Trophoblast cell (in vitro differentiated cells and primary cell): ENCODE data around the gene DNAJB5.

Source experiments
- DNase-seq, 2 donors: peaks; one replicate each; pipeline ENCODE4 v3.0.0-alpha.2; 2016
- H2AFZ ChIP-seq: 2 replicates; pipeline ENCODE4 v1.6.1; 2013; ENCODE audit warnings: low read length, moderate library complexity, mild to moderate bottlenecking; ENCODE audit not compliant: insufficient read depth, poor library complexity
- H2AK5ac ChIP-seq: 2 replicates; pipeline ENCODE4 v1.6.1; 2013; ENCODE audit warnings: mild to moderate bottlenecking, low read length
- H2BK120ac ChIP-seq: 2 replicates; pipeline ENCODE4 v1.6.1; 2013; ENCODE audit warnings: low read length, mild to moderate bottlenecking, moderate library complexity; ENCODE audit not compliant: insufficient read depth, poor library complexity
- H2BK12ac ChIP-seq: 2 replicates; pipeline ENCODE4 v1.6.1; 2013; ENCODE audit warnings: mild to moderate bottlenecking, low read length, moderate library complexity
- H2BK5ac ChIP-seq: 2 replicates; pipeline ENCODE4 v1.6.1; 2013; ENCODE audit warnings: low read length, low read depth, moderate library complexity, mild to moderate bottlenecking; ENCODE audit not compliant: poor library complexity
- H3K14ac ChIP-seq: 2 replicates; pipeline ENCODE4 v1.6.1; 2013; ENCODE audit warnings: mild to moderate bottlenecking, low read length
- H3K18ac ChIP-seq: 2 replicates; pipeline ENCODE4 v1.6.1; 2013; ENCODE audit warnings: mild to moderate bottlenecking, low read length
- H3K23ac ChIP-seq: 2 replicates; pipeline ENCODE4 v1.6.1; 2013; ENCODE audit warnings: low read length
- H3K27ac ChIP-seq: 2 replicates; pipeline ENCODE4 v1.5.1; 2013; ENCODE audit warnings: low read depth, mild to moderate bottlenecking, inconsistent platforms, low read length, moderate library complexity
- H3K27me3 ChIP-seq: 2 replicates; pipeline ENCODE4 v1.6.1; 2013; ENCODE audit warnings: inconsistent platforms, mild to moderate bottlenecking, low read length, moderate library complexity; ENCODE audit not compliant: insufficient read depth
- H3K36me3 ChIP-seq, 2 experiments: 1 replicate in 1 of 2; 2 replicates in 1 of 2; pipeline ENCODE4 v1.6.1; 2013; ENCODE audit warnings: low read length in 2 of 2, mild to moderate bottlenecking in 2 of 2, moderate library complexity in 1 of 2; ENCODE audit not compliant: insufficient read depth in 2 of 2, control insufficient read depth in 1 of 2
- H3K4ac ChIP-seq: 2 replicates; pipeline ENCODE4 v1.6.1; 2013; ENCODE audit warnings: low read depth, mild to moderate bottlenecking, low read length, moderate library complexity
- H3K4me1 ChIP-seq, 2 experiments: 1 replicate in 1 of 2; 2 replicates in 1 of 2; pipeline ENCODE4 v1.6.1; 2013; ENCODE audit warnings: low read length in 2 of 2, mild to moderate bottlenecking in 2 of 2, moderate library complexity in 1 of 2; ENCODE audit not compliant: insufficient read depth in 2 of 2, control insufficient read depth in 1 of 2
- H3K4me2 ChIP-seq: 2 replicates; pipeline ENCODE4 v1.6.1; 2013; ENCODE audit warnings: inconsistent platforms, mild to moderate bottlenecking, low read length, moderate library complexity
- H3K4me3 ChIP-seq: 2 replicates; pipeline ENCODE4 v1.5.1; 2013; ENCODE audit warnings: mild to moderate bottlenecking, low read depth, low read length, inconsistent platforms
- H3K79me1 ChIP-seq: one replicate; pipeline ENCODE4 v1.6.1; 2013; ENCODE audit warnings: low read length
- H3K79me2 ChIP-seq: 2 replicates; pipeline ENCODE4 v1.6.1; 2013; ENCODE audit warnings: low read length, mild to moderate bottlenecking; ENCODE audit not compliant: control insufficient read depth, insufficient read depth, poor library complexity
- H3K9ac ChIP-seq: 2 replicates; pipeline ENCODE4 v1.6.1; 2013; ENCODE audit warnings: mild to moderate bottlenecking, low read length
- H3K9me3 ChIP-seq: 2 replicates; pipeline ENCODE4 v1.6.1; 2013; ENCODE audit warnings: low read depth, mild to moderate bottlenecking, control low read depth, inconsistent platforms, low read length; ENCODE audit not compliant: insufficient read depth
- H4K12ac ChIP-seq: 2 replicates; pipeline ENCODE4 v1.6.1; 2013; ENCODE audit warnings: low read depth, mild to moderate bottlenecking, low read length, moderate library complexity
- H4K8ac ChIP-seq: 2 replicates; pipeline ENCODE4 v1.6.1; 2013; ENCODE audit warnings: low read depth, mild to moderate bottlenecking, low read length, moderate library complexity
- H4K91ac ChIP-seq: one replicate; pipeline ENCODE4 v1.6.1; 2013; ENCODE audit warnings: low read depth, mild to moderate bottlenecking, low read length, moderate library complexity
- WGBS: extraction: QIAGEN DNeasy Blood & Tissue Kit; methylation state at CpG from one replicate; pipeline ENCODE4 v1.1.7; 2013; ENCODE audit warnings: missing lambda C conversion rate; ENCODE audit not compliant: insufficient read length, insufficient coverage; ENCODE audit errors: extremely low coverage; 5-methylcytosine and 5-hydroxymethylcytosine counted together

The DNAJB5 gene

GRCh38 chr9:35033101-35033500, 43.6 kb downstream of the DNAJB5 start:
- no CpG with 5 or more reads among the region's 2 CpGs for WGBS
- Histone ChIP-seq H4K91ac (no peak overlapping the region), H3K4me3 (no peak overlapping the region), H3K27ac (no peak overlapping the region), H3K4me1 (no peaks in the 10 kb centered on the region), H3K36me3 (peaks cover 8 to 13% of the 10 kb centered on the region in 2 experiments), H3K23ac (no peak overlapping the region), H2BK12ac (no peak overlapping the region), H3K9ac (no peak overlapping the region), H2BK120ac (no peak overlapping the region), H2AK5ac (no peak overlapping the region), H2BK5ac (no peak overlapping the region), H2AFZ (no peak overlapping the region), H3K18ac (no peak overlapping the region), H3K27me3 (no peaks in the 10 kb centered on the region), H3K4ac (no peak overlapping the region), H3K14ac (no peak overlapping the region), H4K8ac (no peak overlapping the region), H4K12ac (no peak overlapping the region), H3K4me2 (no peak overlapping the region), H3K79me1 (no peaks in the 10 kb centered on the region), H3K9me3 (peaks cover 2% of the 10 kb centered on the region), H3K79me2 (no peaks in the 10 kb centered on the region)
- no peak for DNase-seq

GRCh38 chr9:35035851-35036701, 46.5 kb downstream of the DNAJB5 start:
- no peaks in the 10 kb centered on the region for H3K9me3 ChIP-seq
- H3K4me1 ChIP-seq: no peaks in the 10 kb centered on the region
- no peak overlapping the region for H3K4ac ChIP-seq
- H3K27ac ChIP-seq: no peak overlapping the region
- H3K4me2 ChIP-seq: no peak overlapping the region
- no peak overlapping the region for H2AK5ac ChIP-seq
- H3K27me3 ChIP-seq: no peaks in the 10 kb centered on the region
- no peak overlapping the region for H2BK5ac ChIP-seq
- H4K12ac ChIP-seq: no peak overlapping the region
- WGBS: no CpG with 5 or more reads among the region's 48 CpGs
- H3K4me3 ChIP-seq: no peak overlapping the region
- no peaks in the 10 kb centered on the region for H3K79me1 ChIP-seq
- peak overlapping the region; percentile 98 for H3K23ac ChIP-seq
- H3K9ac ChIP-seq: no peak overlapping the region
- no peak overlapping the region for H2AFZ ChIP-seq
- peaks cover 8 to 13% of the 10 kb centered on the region in 2 experiments for H3K36me3 ChIP-seq
- H4K91ac ChIP-seq: no peak overlapping the region
- DNase-seq: peak; percentile 76 to 81
- no peak overlapping the region for H2BK120ac ChIP-seq
- H3K14ac ChIP-seq: no peak overlapping the region
- H4K8ac ChIP-seq: no peak overlapping the region
- H3K79me2 ChIP-seq: no peaks in the 10 kb centered on the region
- no peak overlapping the region for H3K18ac ChIP-seq
- peak overlapping the region; percentile 49 for H2BK12ac ChIP-seq

DNA sequence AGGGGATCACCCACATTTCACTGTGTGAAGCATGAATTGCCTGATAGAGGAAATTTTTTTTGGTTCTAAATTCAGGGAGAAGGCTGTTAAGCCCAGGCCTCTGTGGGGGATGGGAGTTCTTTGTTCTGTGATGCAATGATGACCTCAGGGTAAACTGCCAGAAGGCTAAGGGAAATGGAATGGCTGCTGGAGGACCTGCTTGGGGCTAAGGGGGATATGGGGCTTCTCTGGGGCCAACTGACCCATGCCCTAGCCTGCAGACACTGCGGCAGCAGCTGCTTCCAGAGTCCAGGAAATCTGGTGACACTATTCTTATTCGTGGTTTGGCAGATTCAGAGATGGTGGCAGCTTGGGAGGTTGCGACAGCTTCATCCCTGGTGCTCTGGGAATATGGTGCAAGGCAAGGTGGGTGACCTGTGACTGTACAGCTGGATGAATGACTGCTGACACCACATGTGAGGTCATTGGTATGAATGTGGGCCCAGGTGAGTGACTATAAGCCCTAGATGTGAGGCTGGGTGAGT, 52.6 kb downstream of the DNAJB5 start:
- Histone ChIP-seq H2BK12ac (no peak overlapping the region), H2BK120ac (no peak overlapping the region), H3K18ac (no peak overlapping the region), H2AK5ac (no peak overlapping the region), H3K9ac (no peak overlapping the region), H2BK5ac (no peak overlapping the region), H4K8ac (no peak overlapping the region), H4K91ac (no peak overlapping the region), H3K4ac (no peak overlapping the region), H4K12ac (no peak overlapping the region), H2AFZ (no peak overlapping the region), H3K36me3 (peaks cover 12 to 18% of the 10 kb centered on the region in 2 experiments), H3K27me3 (no peaks in the 10 kb centered on the region), H3K4me2 (no peak overlapping the region), H3K27ac (no peak overlapping the region), H3K23ac (no peak overlapping the region), H3K79me2 (no peaks in the 10 kb centered on the region), H3K14ac (no peak overlapping the region), H3K9me3 (peaks cover 4% of the 10 kb centered on the region), H3K79me1 (no peaks in the 10 kb centered on the region), H3K4me1 (peaks cover 14 to 22% of the 10 kb centered on the region in 2 experiments), H3K4me3 (no peak overlapping the region)
- peak; percentile 96 for DNase-seq
- WGBS: no CpG with 5 or more reads among the region's 3 CpGs

- H4K91ac ChIP-seq: peak overlapping the region; percentile 42
- peak overlapping the region; percentile 16 for H2BK5ac ChIP-seq
- no peak overlapping the region for H2BK120ac ChIP-seq
- H3K79me2 ChIP-seq: no peaks in the 10 kb centered on the region
- no peak overlapping the region for H3K4me3 ChIP-seq
- no peak overlapping the region for H3K18ac ChIP-seq
- H3K79me1 ChIP-seq: no peaks in the 10 kb centered on the region
- no peaks in the 10 kb centered on the region for H3K27me3 ChIP-seq
- H3K9me3 ChIP-seq: peaks cover 4% of the 10 kb centered on the region
- no peak overlapping the region for H2BK12ac ChIP-seq
- no peak overlapping the region for H3K14ac ChIP-seq
- no peak overlapping the region for H2AK5ac ChIP-seq
- peaks cover 14 to 22% of the 10 kb centered on the region in 2 experiments for H3K4me1 ChIP-seq
- WGBS: no CpG with 5 or more reads among the region's 6 CpGs
- peak overlapping the region; percentile 30 for H3K27ac ChIP-seq
- no peak overlapping the region for H3K4ac ChIP-seq
- peaks cover 16 to 20% of the 10 kb centered on the region in 2 experiments for H3K36me3 ChIP-seq
- H3K9ac ChIP-seq: no peak overlapping the region
- H4K8ac ChIP-seq: peak overlapping the region; percentile 6
- H3K23ac ChIP-seq: no peak overlapping the region
- no peak overlapping the region for H4K12ac ChIP-seq
- no peak overlapping the region for H2AFZ ChIP-seq
- DNase-seq: peak; percentile 67
- no peak overlapping the region for H3K4me2 ChIP-seq
Observed at GRCh38 chr9:35042891-35043545, 53.5 kb downstream of the DNAJB5 start.
